ENCODE measurements around the gene ZNF487. TPM values are rescaled to one million over a fixed set of nuclear protein-coding genes. Genes with fewer than 3 reads are reported as not detected.

ZNF487 gene
- total and polyA plus RNA-seq, 2 of the 13 experiments (the other 11 are each of a cell fraction or from before 2014, with no cell fraction given), result 7.4 to 8.8 TPM

DNA sequence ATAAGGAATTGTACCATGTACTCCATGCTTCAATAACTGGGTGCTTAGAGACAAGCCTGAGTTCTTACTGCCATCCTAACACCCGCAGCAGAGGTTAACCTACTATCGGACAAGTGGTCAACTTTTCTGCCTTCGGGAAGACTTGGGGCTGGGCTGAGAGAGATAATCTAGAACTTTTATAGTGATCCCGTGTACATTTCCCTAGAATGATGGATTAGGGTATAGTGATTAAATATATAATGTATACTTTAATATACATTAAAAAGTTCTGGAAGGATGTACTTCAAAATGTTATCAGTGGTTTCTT is 15.8 kb upstream of the ZNF487 start (continued):
- TF ChIP-seq RBAK (CRISPR knock-in tag; IDR thresholded peaks at IDR 0.05) (no peak), RCOR2 (CRISPR knock-in tag; IDR thresholded peaks at IDR 0.05) (0 out of 2 replicates have a peak, but pooled peaks have one; percentile 2), ZNF770 (CRISPR knock-in tag; IDR thresholded peaks at IDR 0.05) (peak; percentile 3; the same call in 1 of the 2 replicates), ZC3H4 (CRISPR knock-in tag; IDR thresholded peaks at IDR 0.05; ENCODE audit: borderline replicate concordance) (no peak), ZSCAN30 (CRISPR knock-in tag; IDR thresholded peaks at IDR 0.05) (no peak; the same call in 1 of the 2 replicates), PRMT3 (CRISPR knock-in tag; IDR thresholded peaks at IDR 0.05; ENCODE audit: borderline replicate concordance, low read depth) (no peak), MIER2 (CRISPR knock-in tag; IDR thresholded peaks at IDR 0.05) (no peak), HNF4A (CRISPR knock-in tag; IDR thresholded peaks at IDR 0.05) (no peak), GATA4 (IDR thresholded peaks at IDR 0.05; ENCODE audit: borderline replicate concordance, low read depth) (no peak), ZNF331 (CRISPR knock-in tag; IDR thresholded peaks at IDR 0.05) (no peak)
- TF ChIP-seq, protein P1, sequence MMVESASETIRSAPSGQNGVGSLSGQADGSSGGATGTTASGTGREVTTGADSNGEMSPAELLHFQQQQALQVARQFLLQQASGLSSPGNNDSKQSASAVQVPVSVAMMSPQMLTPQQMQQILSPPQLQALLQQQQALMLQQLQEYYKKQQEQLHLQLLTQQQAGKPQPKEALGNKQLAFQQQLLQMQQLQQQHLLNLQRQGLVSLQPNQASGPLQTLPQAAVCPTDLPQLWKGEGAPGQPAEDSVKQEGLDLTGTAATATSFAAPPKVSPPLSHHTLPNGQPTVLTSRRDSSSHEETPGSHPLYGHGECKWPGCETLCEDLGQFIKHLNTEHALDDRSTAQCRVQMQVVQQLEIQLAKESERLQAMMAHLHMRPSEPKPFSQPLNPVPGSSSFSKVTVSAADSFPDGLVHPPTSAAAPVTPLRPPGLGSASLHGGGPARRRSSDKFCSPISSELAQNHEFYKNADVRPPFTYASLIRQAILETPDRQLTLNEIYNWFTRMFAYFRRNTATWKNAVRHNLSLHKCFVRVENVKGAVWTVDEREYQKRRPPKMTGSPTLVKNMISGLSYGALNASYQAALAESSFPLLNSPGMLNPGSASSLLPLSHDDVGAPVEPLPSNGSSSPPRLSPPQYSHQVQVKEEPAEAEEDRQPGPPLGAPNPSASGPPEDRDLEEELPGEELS (CRISPR knock-in tag; IDR thresholded peaks at IDR 0.05), result no peak
- TF ChIP-seq, protein P2, sequence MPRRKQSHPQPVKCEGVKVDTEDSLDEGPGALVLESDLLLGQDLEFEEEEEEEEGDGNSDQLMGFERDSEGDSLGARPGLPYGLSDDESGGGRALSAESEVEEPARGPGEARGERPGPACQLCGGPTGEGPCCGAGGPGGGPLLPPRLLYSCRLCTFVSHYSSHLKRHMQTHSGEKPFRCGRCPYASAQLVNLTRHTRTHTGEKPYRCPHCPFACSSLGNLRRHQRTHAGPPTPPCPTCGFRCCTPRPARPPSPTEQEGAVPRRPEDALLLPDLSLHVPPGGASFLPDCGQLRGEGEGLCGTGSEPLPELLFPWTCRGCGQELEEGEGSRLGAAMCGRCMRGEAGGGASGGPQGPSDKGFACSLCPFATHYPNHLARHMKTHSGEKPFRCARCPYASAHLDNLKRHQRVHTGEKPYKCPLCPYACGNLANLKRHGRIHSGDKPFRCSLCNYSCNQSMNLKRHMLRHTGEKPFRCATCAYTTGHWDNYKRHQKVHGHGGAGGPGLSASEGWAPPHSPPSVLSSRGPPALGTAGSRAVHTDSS (CRISPR knock-in tag; conservative IDR thresholded peaks at IDR 0.05), result no peak
- TF ChIP-seq, protein P3, sequence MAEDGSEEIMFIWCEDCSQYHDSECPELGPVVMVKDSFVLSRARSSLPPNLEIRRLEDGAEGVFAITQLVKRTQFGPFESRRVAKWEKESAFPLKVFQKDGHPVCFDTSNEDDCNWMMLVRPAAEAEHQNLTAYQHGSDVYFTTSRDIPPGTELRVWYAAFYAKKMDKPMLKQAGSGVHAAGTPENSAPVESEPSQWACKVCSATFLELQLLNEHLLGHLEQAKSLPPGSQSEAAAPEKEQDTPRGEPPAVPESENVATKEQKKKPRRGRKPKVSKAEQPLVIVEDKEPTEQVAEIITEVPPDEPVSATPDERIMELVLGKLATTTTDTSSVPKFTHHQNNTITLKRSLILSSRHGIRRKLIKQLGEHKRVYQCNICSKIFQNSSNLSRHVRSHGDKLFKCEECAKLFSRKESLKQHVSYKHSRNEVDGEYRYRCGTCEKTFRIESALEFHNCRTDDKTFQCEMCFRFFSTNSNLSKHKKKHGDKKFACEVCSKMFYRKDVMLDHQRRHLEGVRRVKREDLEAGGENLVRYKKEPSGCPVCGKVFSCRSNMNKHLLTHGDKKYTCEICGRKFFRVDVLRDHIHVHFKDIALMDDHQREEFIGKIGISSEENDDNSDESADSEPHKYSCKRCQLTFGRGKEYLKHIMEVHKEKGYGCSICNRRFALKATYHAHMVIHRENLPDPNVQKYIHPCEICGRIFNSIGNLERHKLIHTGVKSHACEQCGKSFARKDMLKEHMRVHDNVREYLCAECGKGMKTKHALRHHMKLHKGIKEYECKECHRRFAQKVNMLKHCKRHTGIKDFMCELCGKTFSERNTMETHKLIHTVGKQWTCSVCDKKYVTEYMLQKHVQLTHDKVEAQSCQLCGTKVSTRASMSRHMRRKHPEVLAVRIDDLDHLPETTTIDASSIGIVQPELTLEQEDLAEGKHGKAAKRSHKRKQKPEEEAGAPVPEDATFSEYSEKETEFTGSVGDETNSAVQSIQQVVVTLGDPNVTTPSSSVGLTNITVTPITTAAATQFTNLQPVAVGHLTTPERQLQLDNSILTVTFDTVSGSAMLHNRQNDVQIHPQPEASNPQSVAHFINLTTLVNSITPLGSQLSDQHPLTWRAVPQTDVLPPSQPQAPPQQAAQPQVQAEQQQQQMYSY (CRISPR knock-in tag; IDR thresholded peaks at IDR 0.05), result no peak
- TF ChIP-seq, protein P4, sequence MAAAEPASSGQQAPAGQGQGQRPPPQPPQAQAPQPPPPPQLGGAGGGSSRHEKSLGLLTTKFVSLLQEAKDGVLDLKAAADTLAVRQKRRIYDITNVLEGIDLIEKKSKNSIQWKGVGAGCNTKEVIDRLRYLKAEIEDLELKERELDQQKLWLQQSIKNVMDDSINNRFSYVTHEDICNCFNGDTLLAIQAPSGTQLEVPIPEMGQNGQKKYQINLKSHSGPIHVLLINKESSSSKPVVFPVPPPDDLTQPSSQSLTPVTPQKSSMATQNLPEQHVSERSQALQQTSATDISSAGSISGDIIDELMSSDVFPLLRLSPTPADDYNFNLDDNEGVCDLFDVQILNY (CRISPR knock-in tag; conservative IDR thresholded peaks at IDR 0.05), result no peak
- TF ChIP-seq, protein P5, sequence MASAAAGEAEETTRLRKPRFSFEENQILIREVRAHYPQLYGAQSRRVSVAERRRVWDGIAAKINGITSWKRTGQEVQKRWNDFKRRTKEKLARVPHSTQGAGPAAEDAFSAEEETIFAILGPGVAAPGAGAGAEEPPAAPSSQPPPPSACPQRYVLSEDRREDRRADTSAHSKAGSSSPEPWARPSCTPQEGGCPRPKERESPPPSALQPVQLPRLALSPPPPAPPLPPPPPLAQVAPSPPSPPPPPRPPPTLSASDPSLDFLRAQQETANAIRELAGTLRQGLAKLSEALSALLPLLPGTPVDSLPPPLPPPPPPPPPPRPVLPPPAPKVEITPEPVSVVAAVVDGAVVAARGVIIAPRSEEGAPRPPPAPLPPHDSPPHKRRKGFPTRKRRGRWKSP (CRISPR knock-in tag; IDR thresholded peaks at IDR 0.05), result 0 out of 2 replicates have a peak, but pooled peaks have one; percentile 22

Measured in HepG2 (cell line).